Ammon's horn (tissue), 1 donor: Measurements from ENCODE around the gene SLC6A3.
"Not testable (repeated sequence)": the region's sequence is repeated elsewhere in the genome, so short reads cannot be mapped to it uniquely, and the experiment has no call there.

Source experiments
- DNase-seq: peaks from one replicate; pipeline ENCODE4 v3.0.0-alpha.2; 2016; ENCODE audit warnings: low spot score

Gene SLC6A3

DNA sequence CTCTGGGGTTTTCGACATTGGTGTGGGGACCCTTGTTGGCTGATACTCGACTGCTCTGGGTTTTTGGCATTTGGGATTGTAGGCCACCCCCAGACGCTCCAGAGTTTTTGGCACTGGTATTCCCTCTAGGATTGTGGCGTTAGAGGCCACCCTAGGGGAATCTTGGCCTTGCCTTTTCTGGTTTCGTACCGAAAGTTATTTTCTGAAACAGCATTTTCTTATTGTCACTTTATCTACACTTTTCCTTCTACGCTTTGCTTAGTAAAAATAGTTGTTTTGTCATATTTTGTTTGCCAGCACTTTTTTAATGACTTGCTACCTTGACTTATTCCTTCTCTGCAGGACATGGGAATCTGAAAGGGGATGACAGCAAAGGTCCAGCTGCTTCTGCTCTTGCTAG is 75.2 kb downstream of the SLC6A3 start:
- no peak for DNase-seq

DNA sequence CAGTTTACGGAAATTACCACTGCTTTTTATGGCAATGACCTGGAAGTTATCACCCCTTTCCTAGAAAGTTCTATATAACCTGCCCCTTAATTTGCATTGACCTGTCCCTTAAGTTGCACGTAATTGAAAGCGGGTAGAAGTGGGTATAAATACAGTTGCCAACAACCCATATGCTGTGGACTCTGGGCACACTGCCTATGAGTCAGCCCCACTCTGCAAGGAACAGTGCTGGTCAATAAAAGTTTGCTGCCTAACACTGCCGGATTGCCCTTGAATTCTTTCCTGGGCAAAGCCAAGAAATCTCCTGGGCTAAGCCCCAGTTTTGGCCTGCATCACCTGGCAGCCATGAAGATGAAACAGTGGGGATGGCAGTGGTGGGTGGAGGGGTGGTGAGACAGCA is 76.5 kb downstream of the SLC6A3 start:
- no peak for DNase-seq

- DNase-seq = no peak
Measured at GRCh38 chr5:1368236-1368635, 77.0 kb downstream of the SLC6A3 start.

DNA sequence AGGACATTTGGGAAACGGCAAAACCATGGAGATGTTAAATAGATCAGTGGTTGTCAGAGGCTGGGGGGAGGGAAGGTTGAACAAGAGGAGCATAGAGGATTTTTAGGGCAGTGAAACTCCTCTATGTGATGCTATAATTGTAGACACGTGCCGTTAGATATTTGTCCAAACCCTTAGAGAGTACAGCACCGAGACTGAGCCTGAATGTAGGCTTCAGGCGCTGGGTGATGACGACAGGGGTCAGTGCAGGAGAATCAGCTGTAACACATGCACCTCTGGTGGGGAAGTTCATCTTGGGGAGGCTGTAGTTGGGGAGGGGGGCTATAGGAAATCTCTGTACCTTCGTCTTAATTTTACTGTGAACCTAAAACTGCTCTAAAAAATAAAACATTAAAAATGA is 78.1 kb downstream of the SLC6A3 start:
- no peak for DNase-seq

DNA sequence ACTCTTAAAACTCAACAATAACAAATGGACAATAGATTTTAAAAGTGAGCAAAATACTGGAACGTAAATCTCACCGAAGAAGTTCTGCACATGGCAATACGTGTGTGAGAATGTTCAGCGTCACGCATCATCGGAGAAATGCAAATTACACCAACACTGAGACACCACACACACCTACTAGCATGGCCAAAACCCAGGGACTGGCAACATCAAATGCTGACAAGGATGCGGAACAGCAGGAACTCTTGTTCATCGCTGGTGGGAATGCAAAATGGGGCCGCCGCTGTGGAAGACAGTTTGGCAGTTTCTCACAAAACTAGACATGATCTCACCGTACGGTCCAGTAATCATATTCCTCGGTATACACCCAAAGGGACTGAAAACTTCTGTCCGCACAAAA is 78.7 kb downstream of the SLC6A3 start:
- no peak for DNase-seq

GRCh38 chr5:1364211-1364610 is 81.0 kb downstream of the SLC6A3 start:
- DNase-seq = no peak

DNA sequence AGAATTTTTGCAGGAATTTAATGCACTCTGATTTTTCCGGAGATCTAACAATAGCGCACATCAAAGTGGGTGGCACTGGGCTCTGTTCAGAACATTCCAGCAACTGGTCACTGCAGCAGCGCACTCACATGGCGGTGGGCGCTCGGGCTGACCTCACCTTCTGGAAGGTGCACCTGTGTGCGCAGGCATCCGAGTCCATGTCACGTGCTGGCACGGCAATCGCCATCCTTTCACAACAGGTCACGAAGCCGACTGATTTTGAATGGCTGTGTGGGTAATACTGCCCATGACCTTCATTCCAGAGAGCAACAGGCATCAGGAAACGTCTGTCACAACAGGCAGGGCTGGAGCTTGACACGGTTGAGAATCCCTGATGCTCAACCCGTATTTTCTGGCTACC is 81.7 kb downstream of the SLC6A3 start:
- DNase-seq = no peak

GRCh38 chr5:1363160-1363559 is 82.1 kb downstream of the SLC6A3 start:
- no peak for DNase-seq

DNA sequence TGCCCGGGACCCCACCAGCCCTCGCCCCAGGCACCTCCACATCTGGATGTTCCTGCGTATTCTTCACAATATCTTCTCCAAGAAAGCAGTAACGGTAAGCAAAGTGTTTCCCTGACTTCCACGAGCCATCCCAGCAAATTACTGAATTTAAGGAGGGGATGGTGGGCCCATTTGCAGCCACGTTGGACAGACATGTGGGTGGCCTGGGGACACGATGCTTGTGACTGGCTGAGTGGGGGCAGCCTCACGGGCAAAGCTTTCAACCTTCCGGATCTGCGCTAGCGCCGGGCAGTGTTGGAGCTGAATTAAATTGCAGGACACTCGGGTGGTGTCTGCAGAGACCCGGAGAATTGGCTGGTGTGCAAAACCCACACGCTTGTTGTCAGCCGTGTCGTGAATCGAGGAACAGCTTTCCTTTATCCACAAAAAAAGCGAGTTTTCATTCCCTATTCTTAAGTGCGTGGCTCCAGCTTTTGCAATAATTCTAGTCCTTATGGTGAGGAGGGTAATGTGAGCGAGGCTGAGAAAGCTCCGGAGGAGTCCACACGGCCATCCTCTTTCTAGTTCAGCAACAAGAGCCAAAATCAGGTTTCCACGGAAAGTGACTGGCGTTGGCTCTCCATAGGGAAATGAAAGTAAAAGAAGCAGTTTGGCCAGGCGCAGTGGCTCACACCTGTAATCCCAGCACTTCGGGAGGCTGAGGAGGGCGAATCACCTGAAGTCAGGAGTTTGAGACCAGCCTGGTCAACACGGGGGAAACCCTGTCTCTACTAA is 82.8 kb downstream of the SLC6A3 start:
- DNase-seq = no peak

- DNase-seq = no peak
Measured at GRCh38 chr5:1360861-1361260, 84.4 kb downstream of the SLC6A3 start.

GRCh38 chr5:1360367-1360766 is 84.9 kb downstream of the SLC6A3 start:
- DNase-seq = not testable (repeated sequence)

GRCh38 chr5:1359713-1360112 is 85.5 kb downstream of the SLC6A3 start:
- DNase-seq = no peak

DNA sequence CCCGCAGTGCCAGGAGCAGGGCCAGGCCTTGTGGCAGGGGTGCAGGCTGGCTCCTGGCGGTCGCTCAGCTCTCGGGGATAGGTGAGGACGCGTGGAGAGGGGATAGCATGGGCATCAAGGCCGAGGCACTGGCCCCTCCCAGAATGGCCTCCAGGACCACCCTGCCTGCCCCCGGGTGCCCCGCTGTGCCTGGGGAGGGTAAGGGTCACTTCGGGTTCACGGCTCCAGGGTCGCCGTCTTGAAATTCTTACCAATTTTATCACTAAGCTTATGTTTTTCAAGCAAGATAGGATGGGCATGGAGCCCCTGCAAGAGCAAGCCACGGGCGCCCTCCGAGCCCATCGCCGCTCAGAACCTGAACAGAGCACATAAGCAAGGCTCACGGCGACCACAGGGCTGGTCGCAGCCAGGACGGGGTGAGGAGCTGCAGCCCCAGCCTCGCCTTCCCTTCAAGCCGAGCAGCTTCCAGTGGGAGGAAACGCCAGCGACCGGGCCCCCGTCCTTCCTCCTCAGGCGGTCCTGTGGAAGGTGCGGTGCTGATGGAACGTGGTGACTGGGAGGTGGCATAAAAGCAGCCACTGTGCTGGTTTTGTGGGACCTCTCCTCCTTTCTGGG is 86.1 kb downstream of the SLC6A3 start:
- no peak for DNase-seq

DNA sequence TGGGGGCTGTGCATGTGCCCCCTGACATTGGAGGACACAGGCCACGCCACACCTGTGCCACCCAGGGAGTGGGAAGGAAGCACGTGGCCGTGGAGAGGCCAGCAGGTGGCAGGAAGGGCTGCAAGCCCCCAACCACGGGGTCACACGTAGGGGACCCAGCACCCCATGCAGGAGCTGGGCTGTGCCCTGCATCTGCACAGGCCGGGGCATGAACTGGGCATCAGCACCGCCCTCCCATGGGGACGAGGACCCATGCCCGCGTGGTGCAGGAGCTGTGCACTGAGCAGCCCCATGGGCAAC is 86.6 kb downstream of the SLC6A3 start:
- DNase-seq = no peak

DNA sequence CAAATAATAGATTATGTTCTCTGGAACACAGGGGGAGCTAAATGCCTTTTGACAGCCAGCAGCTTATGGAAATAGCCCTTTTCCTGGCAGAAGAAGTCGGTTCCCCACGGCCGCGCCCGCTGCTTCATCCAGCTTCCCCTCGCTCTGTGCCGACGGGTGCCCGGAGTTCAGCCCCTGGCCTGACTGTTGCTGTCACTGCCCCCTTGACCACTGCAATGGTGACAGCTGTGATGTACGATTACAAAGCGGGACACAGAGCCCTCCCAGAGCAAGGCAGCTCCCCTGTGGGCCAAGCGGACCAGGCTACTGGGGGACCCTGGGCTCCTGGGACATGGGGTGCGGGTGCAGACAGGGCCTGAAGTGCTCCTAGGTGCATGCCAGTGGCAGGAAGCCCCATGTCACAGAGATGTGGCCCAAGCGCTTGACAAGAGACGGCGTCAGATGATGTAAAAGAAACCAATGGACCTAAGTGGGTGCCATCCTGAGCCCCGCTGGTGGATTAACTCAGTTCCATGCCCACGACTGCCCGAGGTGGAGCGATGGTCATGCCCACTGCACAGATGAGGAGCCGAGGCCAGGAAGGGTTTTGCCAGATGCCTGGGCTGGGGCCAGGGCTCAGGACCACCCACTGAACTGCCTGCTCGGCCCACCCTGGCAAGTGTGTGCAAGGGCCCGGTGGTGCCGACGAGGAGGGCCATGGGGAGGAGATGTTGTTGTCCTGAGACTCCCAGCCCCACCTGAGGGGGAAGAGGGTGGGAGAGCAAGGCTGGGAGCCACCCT is 87.1 kb downstream of the SLC6A3 start:
- DNase-seq = no peak

DNA sequence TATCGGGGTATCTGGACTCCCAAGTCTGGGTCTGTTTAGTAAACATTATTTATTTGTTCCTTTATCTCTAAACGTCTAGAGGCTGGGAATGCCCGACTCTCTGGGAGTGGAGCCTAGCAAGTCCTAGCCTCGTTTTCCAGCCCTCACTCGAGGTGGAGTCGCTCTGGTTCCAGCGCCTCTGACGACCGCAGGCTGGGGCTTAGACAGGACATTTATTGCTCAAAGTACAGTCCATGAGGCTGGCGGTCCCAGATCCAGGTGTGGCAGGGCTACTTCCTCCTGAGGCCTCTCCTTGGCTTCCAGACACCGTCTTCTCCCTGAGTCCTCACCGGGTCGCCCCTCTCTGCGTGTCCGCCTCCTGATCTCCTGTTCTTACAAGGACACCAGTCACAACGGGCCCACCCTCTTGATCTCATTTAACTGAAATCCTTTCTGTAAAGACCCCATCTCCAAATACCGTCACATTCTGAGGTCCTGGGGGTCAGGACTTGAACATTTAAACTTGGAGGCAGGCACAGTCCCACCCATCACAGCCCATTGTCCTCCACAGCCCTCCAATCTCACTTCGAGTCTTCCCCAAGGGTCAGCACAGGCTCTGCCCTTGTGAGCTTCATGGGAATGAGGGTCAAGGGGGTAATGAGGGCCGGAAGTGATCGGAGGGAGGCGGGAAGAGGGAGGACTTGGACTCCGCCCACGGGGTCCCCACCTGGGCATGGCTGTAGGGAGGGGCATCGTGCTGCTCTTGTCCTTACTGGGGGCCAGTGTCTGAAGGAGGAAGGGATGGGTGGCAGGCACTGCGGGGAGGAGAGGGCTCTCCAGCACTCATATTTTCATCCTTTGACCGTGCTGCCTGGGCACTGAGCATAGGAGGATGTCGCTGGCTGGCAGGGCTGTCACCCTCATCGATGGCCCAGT is 88.1 kb downstream of the SLC6A3 start:
- no peak for DNase-seq

GRCh38 chr5:1354576-1354975 is 90.7 kb downstream of the SLC6A3 start:
- DNase-seq = no peak

- DNase-seq = no peak
Measured at GRCh38 chr5:1352231-1353219, 92.7 kb downstream of the SLC6A3 start.

DNA sequence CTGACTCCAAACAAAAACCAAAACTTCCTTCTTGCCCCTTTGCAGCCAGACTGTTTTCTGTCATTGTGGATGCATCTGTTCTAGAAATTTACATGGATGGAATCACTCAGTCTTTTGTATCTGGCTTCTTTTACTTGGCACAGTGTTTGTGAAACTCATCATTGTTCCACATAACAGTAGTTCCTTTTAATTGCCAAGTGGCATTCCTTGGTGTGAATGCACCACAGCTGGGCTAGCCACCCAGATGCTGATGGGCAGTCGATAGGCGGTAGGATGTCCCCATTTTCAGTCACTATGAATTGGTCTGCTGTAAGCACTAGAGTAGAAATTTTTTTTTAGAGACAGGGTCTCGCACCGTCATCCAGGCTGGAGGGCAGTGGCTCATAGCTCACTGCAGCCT is 94.1 kb downstream of the SLC6A3 start:
- DNase-seq = peak; percentile 88

GRCh38 chr5:1349246-1349645 is 96.0 kb downstream of the SLC6A3 start:
- no peak for DNase-seq

DNA sequence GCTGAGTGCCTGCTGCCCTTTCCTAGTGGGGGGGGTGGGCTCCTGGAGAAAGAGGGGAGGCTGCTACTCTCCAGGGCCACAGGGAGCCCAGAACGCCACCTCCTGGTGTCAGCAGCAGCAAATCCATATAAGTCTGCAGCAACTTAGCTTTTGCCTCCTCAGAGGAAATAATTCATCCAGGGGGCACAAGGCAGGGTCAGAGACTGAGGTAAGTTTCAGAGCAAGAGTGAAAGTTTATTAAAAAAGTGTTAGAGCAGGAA is 96.3 kb downstream of the SLC6A3 start:
- DNase-seq = no peak
